Liver (tissue), 9 donors: Measurements from ENCODE around the gene GNG13. TPM values are rescaled to one million over a fixed set of nuclear protein-coding genes. Genes with fewer than 3 reads are reported as not detected.

Experiments
- DNase-seq: peaks from one replicate; pipeline ENCODE4 v3.0.0-alpha.2; 2017; ENCODE audit warnings: low spot score
- H3K27ac ChIP-seq, 2 donors: one replicate each; pipeline ENCODE4 v1.7.0; 2013; ENCODE audit warnings: inconsistent platforms in 2 of 2, low read length in 2 of 2, control low read depth in 1 of 2, low read depth in 1 of 2, mild to moderate bottlenecking in 1 of 2
- H3K27me3 ChIP-seq, 4 donors: one replicate each; pipeline versions ENCODE4 v1.6.1 to v1.7.0; 2013; ENCODE audit warnings: low read length in 3 of 4, inconsistent platforms in 1 of 4, mild to moderate bottlenecking in 1 of 4, moderate library complexity in 1 of 4; ENCODE audit not compliant: control insufficient read depth in 4 of 4, insufficient read depth in 4 of 4
- H3K36me3 ChIP-seq, 4 donors: one replicate each; pipeline versions ENCODE4 v1.6.1 to v1.7.0; 2013; ENCODE audit warnings: low read length in 3 of 4, mild to moderate bottlenecking in 3 of 4, low read depth in 1 of 4, moderate library complexity in 1 of 4; ENCODE audit not compliant: control insufficient read depth in 4 of 4, insufficient read depth in 3 of 4
- H3K4me1 ChIP-seq, 4 donors: one replicate each; pipeline versions ENCODE4 v1.6.1 to v1.7.0; 2013; ENCODE audit warnings: low read length in 3 of 4, mild to moderate bottlenecking in 3 of 4, moderate library complexity in 1 of 4; ENCODE audit not compliant: control insufficient read depth in 4 of 4, insufficient read depth in 4 of 4
- H3K4me3 ChIP-seq, 3 donors: one replicate each; pipeline versions ENCODE4 v1.6.1 to v1.7.0; 2013; ENCODE audit warnings: low read length in 3 of 3, control low read depth in 1 of 3, low read depth in 1 of 3, mild to moderate bottlenecking in 1 of 3
- H3K9ac ChIP-seq, 2 donors: one replicate each; pipeline ENCODE4 v1.7.0; 2013; ENCODE audit warnings: low read length in 2 of 2, mild to moderate bottlenecking in 2 of 2, moderate library complexity in 2 of 2, control low read depth in 1 of 2, low read depth in 1 of 2
- H3K9me3 ChIP-seq, 4 donors: one replicate each; pipeline versions ENCODE4 v1.6.1 to v1.7.0; 2013; ENCODE audit warnings: low read length in 3 of 4; ENCODE audit not compliant: control insufficient read depth in 4 of 4
- EGR1 ChIP-seq, 2 donors: IDR thresholded peaks; 2 replicates each; pipeline ENCODE4 v1.6.1; 2016 to 2018; ENCODE audit warnings: antibody characterized with exemption in 2 of 2, low read depth in 2 of 2
- FOXA1 ChIP-seq: IDR thresholded peaks from 2 replicates; pipeline ENCODE4 v1.6.1; 2016; ENCODE audit warnings: antibody characterized with exemption
- HNF4A ChIP-seq, 2 donors: conservative IDR thresholded peaks; 2 replicates each; pipeline ENCODE4 v1.6.1; 2016; ENCODE audit warnings: antibody characterized with exemption in 2 of 2, mild to moderate bottlenecking in 2 of 2
- HNF4G ChIP-seq: IDR thresholded peaks from 2 replicates; pipeline ENCODE4 v1.6.1; 2016; ENCODE audit warnings: antibody characterized with exemption
- JUND ChIP-seq, 2 donors: IDR thresholded peaks; 2 replicates each; pipeline ENCODE4 v1.6.1; 2016; ENCODE audit warnings: antibody characterized with exemption in 2 of 2
- NR2F2 ChIP-seq: IDR thresholded peaks from 2 replicates; pipeline ENCODE4 v1.6.1; 2016; ENCODE audit warnings: antibody characterized with exemption
- RAD21 ChIP-seq, 2 donors: IDR thresholded peaks; 2 replicates each; pipeline ENCODE4 v1.6.1; 2016; ENCODE audit warnings: antibody characterized with exemption in 2 of 2, mild to moderate bottlenecking in 2 of 2
- RXRA ChIP-seq, 2 donors: IDR thresholded peaks; 2 replicates each; pipeline ENCODE4 v1.6.1; 2017 to 2018; ENCODE audit warnings: antibody characterized with exemption in 2 of 2, mild to moderate bottlenecking in 1 of 2
- SP1 ChIP-seq: IDR thresholded peaks from 2 replicates; pipeline ENCODE4 v1.6.1; 2018; ENCODE audit warnings: antibody characterized with exemption, mild to moderate bottlenecking
- TAF1 ChIP-seq: conservative IDR thresholded peaks from 2 replicates; pipeline ENCODE4 v1.6.1; 2016; ENCODE audit warnings: antibody characterized with exemption, mild to moderate bottlenecking
- YY1 ChIP-seq: IDR thresholded peaks from 2 replicates; pipeline ENCODE4 v1.6.1; 2016; ENCODE audit warnings: antibody characterized with exemption, mild to moderate bottlenecking
- WGBS: extraction: QIAGEN DNeasy Blood & Tissue Kit; methylation state at CpG from one replicate; pipeline ENCODE4 v1.1.7; 2013; 5-methylcytosine and 5-hydroxymethylcytosine counted together
- polyA plus RNA-seq, 2 donors: library from polyadenylated mRNA; stranded (reverse) in 1 of 2; unstranded in 1 of 2; fragments of 200-250 nt in 1 of 2; fragments of >200 nt in 1 of 2; fragmentation: Nextera tagmentation in 1 of 2; extraction: Ambion mirVana in 1 of 2; gene quantifications; one replicate each; pipeline versions ENCODE4 v1.2.1 to v1.2.3, GENCODE V29; 2013 to 2015
- total RNA-seq, 2 donors: library from RNA; depleted of rRNA; stranded (reverse); fragments of >200 nt; gene quantifications; one replicate each; pipeline ENCODE4 v1.2.3, GENCODE V29; 2014
- TF ChIP-seq, protein P1 (sequence below): IDR thresholded peaks from 2 replicates; pipeline ENCODE4 v1.6.1; 2016; ENCODE audit warnings: antibody characterized with exemption
- TF ChIP-seq, protein P2 (sequence below): IDR thresholded peaks from 2 replicates; pipeline ENCODE4 v1.6.1; 2016; ENCODE audit warnings: antibody characterized with exemption
- TF ChIP-seq, protein P3 (sequence below): IDR thresholded peaks from 2 replicates; pipeline ENCODE4 v1.6.1; 2016; ENCODE audit warnings: antibody characterized with exemption
- TF ChIP-seq, protein P4 (sequence below): IDR thresholded peaks from 2 replicates; pipeline ENCODE4 v1.6.1; 2016; ENCODE audit warnings: antibody characterized with exemption, mild to moderate bottlenecking
- donor health status: healthy.
- donor health status: healthy.
- donor health status: healthy.
- donor health status: healthy.
- donor health status: healthy.

The GNG13 gene
- total and polyA plus RNA-seq, 4 donors = not detected

DNA sequence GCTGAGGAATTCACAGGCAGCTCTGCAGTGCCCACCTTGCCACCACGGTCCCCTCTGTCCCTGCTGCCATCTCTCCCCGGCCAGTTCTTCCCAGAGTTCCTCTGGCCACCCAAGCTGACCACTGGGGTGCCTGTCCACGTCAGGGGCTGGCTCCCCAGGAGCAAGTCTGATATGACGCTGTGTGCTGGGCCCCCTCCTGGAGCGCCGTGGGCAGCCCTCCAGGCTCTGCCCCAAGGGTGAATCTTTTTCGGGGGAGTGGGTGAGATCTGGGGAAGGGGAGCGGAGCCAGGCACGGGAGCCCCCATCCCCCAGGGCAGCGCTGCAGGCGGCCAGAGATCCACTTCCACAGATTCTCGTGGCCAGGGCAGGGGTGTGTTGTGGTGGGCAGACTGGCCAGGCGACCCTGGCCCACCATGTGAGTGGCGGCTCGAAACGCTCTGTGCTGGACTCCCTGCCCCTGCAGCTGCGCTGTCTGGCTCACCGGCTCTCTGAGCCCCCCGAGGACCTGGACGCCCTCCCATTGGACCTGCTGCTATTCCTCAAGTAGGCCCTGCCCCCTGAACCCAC is 36.3 kb downstream of the GNG13 start:
- Histone ChIP-seq H3K27me3 (peaks cover 0 to 1% (median 0%) of the 10 kb centered on the region in 4 donors), H3K9ac (no peak overlapping the region), H3K4me3 (no peak overlapping the region), H3K9me3 (no peaks in the 10 kb centered on the region), H3K4me1 (peaks cover 0 to 1% (median 0%) of the 10 kb centered on the region in 4 donors), H3K36me3 (no peaks in the 10 kb centered on the region), H3K27ac (no peak overlapping the region)
- no peak for DNase-seq
- TF ChIP-seq EGR1 (IDR thresholded peaks at IDR 0.05; ENCODE audit: low read depth in 2 of 2) = no peak
- no peak for TF ChIP-seq TAF1
- TF ChIP-seq, protein P1, sequence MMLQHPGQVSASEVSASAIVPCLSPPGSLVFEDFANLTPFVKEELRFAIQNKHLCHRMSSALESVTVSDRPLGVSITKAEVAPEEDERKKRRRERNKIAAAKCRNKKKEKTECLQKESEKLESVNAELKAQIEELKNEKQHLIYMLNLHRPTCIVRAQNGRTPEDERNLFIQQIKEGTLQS = no peak
- TF ChIP-seq, protein P2, sequence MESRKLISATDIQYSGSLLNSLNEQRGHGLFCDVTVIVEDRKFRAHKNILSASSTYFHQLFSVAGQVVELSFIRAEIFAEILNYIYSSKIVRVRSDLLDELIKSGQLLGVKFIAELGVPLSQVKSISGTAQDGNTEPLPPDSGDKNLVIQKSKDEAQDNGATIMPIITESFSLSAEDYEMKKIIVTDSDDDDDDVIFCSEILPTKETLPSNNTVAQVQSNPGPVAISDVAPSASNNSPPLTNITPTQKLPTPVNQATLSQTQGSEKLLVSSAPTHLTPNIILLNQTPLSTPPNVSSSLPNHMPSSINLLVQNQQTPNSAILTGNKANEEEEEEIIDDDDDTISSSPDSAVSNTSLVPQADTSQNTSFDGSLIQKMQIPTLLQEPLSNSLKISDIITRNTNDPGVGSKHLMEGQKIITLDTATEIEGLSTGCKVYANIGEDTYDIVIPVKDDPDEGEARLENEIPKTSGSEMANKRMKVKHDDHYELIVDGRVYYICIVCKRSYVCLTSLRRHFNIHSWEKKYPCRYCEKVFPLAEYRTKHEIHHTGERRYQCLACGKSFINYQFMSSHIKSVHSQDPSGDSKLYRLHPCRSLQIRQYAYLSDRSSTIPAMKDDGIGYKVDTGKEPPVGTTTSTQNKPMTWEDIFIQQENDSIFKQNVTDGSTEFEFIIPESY = no peak
- no peak for TF ChIP-seq JUND (IDR thresholded peaks at IDR 0.05)
- 77% methylated on average over 20 of the region's 20 CpGs for WGBS

DNA sequence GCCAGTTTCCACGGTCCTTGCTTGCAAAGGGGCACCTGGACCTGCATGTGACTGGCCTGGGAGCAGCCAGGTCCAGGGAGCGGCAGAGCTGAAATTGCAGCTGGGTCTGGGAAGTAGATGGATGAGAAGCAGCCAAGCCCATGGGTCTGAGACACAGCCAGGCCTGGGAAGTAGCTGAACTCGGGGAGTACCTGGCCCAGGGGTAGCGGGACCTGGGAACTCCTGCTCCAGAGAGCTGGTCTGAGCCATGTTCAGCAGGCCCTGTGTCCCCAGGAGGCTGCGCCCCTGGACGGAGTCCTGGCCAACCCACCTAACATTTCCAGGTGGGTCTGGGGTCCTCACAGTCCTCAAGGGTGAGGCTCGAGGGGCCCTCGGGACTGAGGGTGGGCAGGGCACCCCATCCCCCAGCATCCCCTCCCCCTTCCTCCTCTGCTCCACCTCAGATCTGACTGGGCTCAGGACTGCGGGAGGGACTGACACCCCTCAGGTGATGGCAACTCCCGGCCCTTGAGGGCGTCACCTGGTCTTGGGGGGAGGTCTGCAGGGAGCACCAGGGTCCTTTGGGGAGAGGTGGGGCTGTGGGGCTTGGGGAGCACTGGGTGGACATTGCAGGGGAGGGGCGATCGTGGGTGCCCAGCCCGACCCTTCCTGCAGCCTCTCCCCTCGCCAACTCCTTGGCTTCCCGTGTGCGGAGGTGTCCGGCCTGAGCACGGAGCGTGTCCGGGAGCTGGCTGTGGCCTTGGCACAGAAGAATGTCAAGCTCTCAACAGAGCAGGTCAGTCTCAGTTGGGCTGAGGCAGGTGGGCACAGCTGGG is 37.0 kb downstream of the GNG13 start:
- no peaks in the 10 kb centered on the region for H3K27me3 ChIP-seq
- no peaks in the 10 kb centered on the region for H3K9me3 ChIP-seq
- H3K36me3 ChIP-seq = no peaks in the 10 kb centered on the region
- H3K9ac ChIP-seq = no peak overlapping the region
- peaks cover 0 to 1% (median 0%) of the 10 kb centered on the region in 4 donors for H3K4me1 ChIP-seq
- no peak overlapping the region for H3K27ac ChIP-seq
- no peak for DNase-seq
- no peak for TF ChIP-seq RAD21 (IDR thresholded peaks at IDR 0.05)
- TF ChIP-seq YY1 = no peak
- TF ChIP-seq, protein P2 = no peak
- TF ChIP-seq, protein P3, sequence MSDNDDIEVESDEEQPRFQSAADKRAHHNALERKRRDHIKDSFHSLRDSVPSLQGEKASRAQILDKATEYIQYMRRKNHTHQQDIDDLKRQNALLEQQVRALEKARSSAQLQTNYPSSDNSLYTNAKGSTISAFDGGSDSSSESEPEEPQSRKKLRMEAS = no peak
- TF ChIP-seq HNF4A (conservative IDR thresholded peaks at IDR 0.05) = no peak
- TF ChIP-seq SP1 = no peak
- TF ChIP-seq, protein P4, sequence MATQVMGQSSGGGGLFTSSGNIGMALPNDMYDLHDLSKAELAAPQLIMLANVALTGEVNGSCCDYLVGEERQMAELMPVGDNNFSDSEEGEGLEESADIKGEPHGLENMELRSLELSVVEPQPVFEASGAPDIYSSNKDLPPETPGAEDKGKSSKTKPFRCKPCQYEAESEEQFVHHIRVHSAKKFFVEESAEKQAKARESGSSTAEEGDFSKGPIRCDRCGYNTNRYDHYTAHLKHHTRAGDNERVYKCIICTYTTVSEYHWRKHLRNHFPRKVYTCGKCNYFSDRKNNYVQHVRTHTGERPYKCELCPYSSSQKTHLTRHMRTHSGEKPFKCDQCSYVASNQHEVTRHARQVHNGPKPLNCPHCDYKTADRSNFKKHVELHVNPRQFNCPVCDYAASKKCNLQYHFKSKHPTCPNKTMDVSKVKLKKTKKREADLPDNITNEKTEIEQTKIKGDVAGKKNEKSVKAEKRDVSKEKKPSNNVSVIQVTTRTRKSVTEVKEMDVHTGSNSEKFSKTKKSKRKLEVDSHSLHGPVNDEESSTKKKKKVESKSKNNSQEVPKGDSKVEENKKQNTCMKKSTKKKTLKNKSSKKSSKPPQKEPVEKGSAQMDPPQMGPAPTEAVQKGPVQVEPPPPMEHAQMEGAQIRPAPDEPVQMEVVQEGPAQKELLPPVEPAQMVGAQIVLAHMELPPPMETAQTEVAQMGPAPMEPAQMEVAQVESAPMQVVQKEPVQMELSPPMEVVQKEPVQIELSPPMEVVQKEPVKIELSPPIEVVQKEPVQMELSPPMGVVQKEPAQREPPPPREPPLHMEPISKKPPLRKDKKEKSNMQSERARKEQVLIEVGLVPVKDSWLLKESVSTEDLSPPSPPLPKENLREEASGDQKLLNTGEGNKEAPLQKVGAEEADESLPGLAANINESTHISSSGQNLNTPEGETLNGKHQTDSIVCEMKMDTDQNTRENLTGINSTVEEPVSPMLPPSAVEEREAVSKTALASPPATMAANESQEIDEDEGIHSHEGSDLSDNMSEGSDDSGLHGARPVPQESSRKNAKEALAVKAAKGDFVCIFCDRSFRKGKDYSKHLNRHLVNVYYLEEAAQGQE = no peak
- TF ChIP-seq JUND (IDR thresholded peaks at IDR 0.05) = no peak
- no peak for TF ChIP-seq TAF1
- TF ChIP-seq, protein P1 = no peak
- no peak for TF ChIP-seq EGR1 (IDR thresholded peaks at IDR 0.05; ENCODE audit: low read depth in 2 of 2)
- TF ChIP-seq FOXA1 = no peak
- no peak for TF ChIP-seq NR2F2
- TF ChIP-seq RXRA (IDR thresholded peaks at IDR 0.05) = no peak
- no peak for TF ChIP-seq HNF4G
- H3K4me3 ChIP-seq = no peak overlapping the region
- WGBS = 75% methylated on average over 21 of the region's 21 CpGs
